OCI-LY7 (cell line): ENCODE results near the gene KLHDC10. TPM values are rescaled to one million over a fixed set of nuclear protein-coding genes. Genes with fewer than 3 reads are reported as not detected.

Experiments
- BruUV-seq: library from RNA; stranded (reverse); fragments of 400-500 nt; replicated peaks from 2 replicates; lab custom pipeline; 2021; lab: Mats Ljungman, UMichigan
- CTCF ChIA-PET: fragments of 300-600 bp; sonication (Branson Sonifier 250); formaldehyde crosslinking; loops from one replicate; lab custom pipeline; 2022; ENCODE audit warnings: antibody characterized with exemption; ENCODE audit not compliant: unreplicated experiment; lab: Charles Lee
- POLR2A ChIA-PET: fragments of 300-600 bp; sonication (Branson Sonifier 250); formaldehyde crosslinking; loops from one replicate; lab custom pipeline; 2022; ENCODE audit warnings: antibody characterized with exemption; lab: Charles Lee
- DNase-seq: peaks from one replicate; pipeline ENCODE4 v3.0.0-alpha.2; 2015; ENCODE audit warnings: low spot score
- H2AFZ ChIP-seq: fragments of 200-600 bp; sonication (generic), shearing (Covaris generic); 2 replicates; pipeline ENCODE4 v1.6.1; 2014; ENCODE audit warnings: mild to moderate bottlenecking, antibody characterized with exemption, low read length, moderate library complexity
- H3K27ac ChIP-seq: fragments of 200-600 bp; sonication (generic); 2 replicates; pipeline ENCODE4 v1.5.1; 2014; ENCODE audit warnings: mixed run types, low read depth, mild to moderate bottlenecking, moderate library complexity, low read length, inconsistent platforms; ENCODE audit not compliant: poor library complexity, severe bottlenecking
- H3K36me3 ChIP-seq: fragments of 200-600 bp; sonication (generic); 2 replicates; pipeline ENCODE4 v1.6.1; 2014; ENCODE audit warnings: mild to moderate bottlenecking, antibody characterized with exemption, low read length, moderate library complexity, mixed read lengths; ENCODE audit not compliant: insufficient read depth
- H3K4me1 ChIP-seq: fragments of 200-600 bp; sonication (generic); 2 replicates; pipeline ENCODE4 v1.5.1; 2014; ENCODE audit warnings: mild to moderate bottlenecking, low read length; ENCODE audit not compliant: insufficient read depth, poor library complexity, severe bottlenecking
- H3K4me2 ChIP-seq: fragments of 200-600 bp; sonication (generic); 2 replicates; pipeline ENCODE4 v1.6.1; 2014; ENCODE audit warnings: mild to moderate bottlenecking, low read length
- H3K4me3 ChIP-seq: fragments of 200-600 bp; sonication (generic); 2 replicates; pipeline ENCODE4 v1.5.1; 2014; ENCODE audit warnings: mild to moderate bottlenecking, low read depth, low read length; ENCODE audit not compliant: poor library complexity, severe bottlenecking
- H3K79me2 ChIP-seq: fragments of 200-600 bp; sonication (generic); 2 replicates; pipeline ENCODE4 v1.6.1; 2016; ENCODE audit warnings: low read depth, mild to moderate bottlenecking, low read length, moderate library complexity, mixed read lengths; ENCODE audit not compliant: insufficient read depth
- H3K9me2 ChIP-seq: fragments of 200-600 bp; sonication (generic); 2 replicates; pipeline ENCODE4 v1.6.1; 2016; ENCODE audit warnings: mild to moderate bottlenecking, low read length, mixed read lengths; ENCODE audit not compliant: insufficient read depth
- H3K9me3 ChIP-seq: fragments of 200-600 bp; sonication (generic); 2 replicates; pipeline ENCODE4 v1.6.1; 2014; ENCODE audit warnings: mild to moderate bottlenecking, mixed run types, low read length, mixed read lengths
- H4K20me1 ChIP-seq: fragments of 200-600 bp; sonication (generic); 2 replicates; pipeline ENCODE4 v1.6.1; 2014; ENCODE audit warnings: mild to moderate bottlenecking, antibody characterized with exemption, low read length, moderate library complexity, mixed read lengths; ENCODE audit not compliant: insufficient read depth
- CTCF ChIP-seq: fragments of 200-600 bp; sonication (generic); conservative IDR thresholded peaks from 2 replicates; pipeline ENCODE4 v1.5.1; 2014; ENCODE audit warnings: mild to moderate bottlenecking, antibody characterized with exemption, low read length, moderate library complexity, mixed read lengths
- EZH2phosphoT487 ChIP-seq: fragments of 200-600 bp; sonication (generic); IDR thresholded peaks from 2 replicates; pipeline ENCODE4 v1.6.1; 2018; ENCODE audit warnings: low read depth, borderline replicate concordance, mild to moderate bottlenecking, mixed run types, antibody characterized with exemption, low read length, moderate library complexity, mixed read lengths
- intact Hi-C: fragments of 100-400 bp; cut with micrococcal nuclease; formaldehyde crosslinking; loops from one replicate; pipeline ENCODE4 v1.10.0; 2022; ENCODE audit not compliant: unreplicated experiment
- total RNA-seq, 2 experiments: library from RNA; depleted of rRNA in 1 of 2; stranded (reverse); fragments of >200 nt in 1 of 2; shearing (Covaris generic) in 1 of 2; gene quantifications; 2 replicates each; pipeline ENCODE4 v1.2.3, GENCODE V29; 2014 to 2022

KLHDC10 gene
- total RNA-seq, 2 experiments from 2014 or later: 15.9 to 21.2 TPM

GRCh38 chr7:130137207-130137606, 66.9 kb downstream of the KLHDC10 start:
- no TSS peak for BruUV-seq
- Histone ChIP-seq H3K27ac (no peak overlapping the region), H3K4me3 (no peak overlapping the region), H3K79me2 (no peaks in the 10 kb centered on the region), H2AFZ (no peak overlapping the region), H3K4me2 (no peak overlapping the region), H3K36me3 (peaks cover 25% of the 10 kb centered on the region), H4K20me1 (no peaks in the 10 kb centered on the region), H3K9me2 (no peaks in the 10 kb centered on the region), H3K4me1 (no peaks in the 10 kb centered on the region), H3K9me3 (no peaks in the 10 kb centered on the region)
- POLR2A ChIA-PET: interaction anchor here (1.7 kb wide), 1 partner anchor 8 kb away, joined by 3 read pairs; no protein-coding TSS in a partner anchor
- intact Hi-C loops: no loop called here
- TF ChIP-seq EZH2phosphoT487: no peak
- no peak for TF ChIP-seq CTCF
- CTCF ChIA-PET: no interaction called here
- no peak for DNase-seq

GRCh38 chr7:130139193-130139960, 69.0 kb downstream of the KLHDC10 start:
- TF ChIP-seq CTCF (no peak), EZH2phosphoT487 (no peak)
- intact Hi-C loops: no loop called here

More at GRCh38 chr7:130139193-130139960, 69.0 kb downstream of the KLHDC10 start:
- ChIA-PET CTCF (no interaction called here), POLR2A (interaction anchor here (0.7 to 1.3 kb wide), 4 partner anchors 9 to 1725 kb away, joined by 3 to 5 read pairs (median 4); no protein-coding TSS in a partner anchor)
- Histone ChIP-seq H4K20me1 (no peaks in the 10 kb centered on the region), H3K36me3 (peaks cover 25% of the 10 kb centered on the region), H3K27ac (no peak overlapping the region), H3K9me2 (no peaks in the 10 kb centered on the region), H3K4me1 (no peaks in the 10 kb centered on the region), H3K4me2 (no peak overlapping the region), H2AFZ (no peak overlapping the region), H3K9me3 (no peaks in the 10 kb centered on the region), H3K4me3 (no peak overlapping the region), H3K79me2 (no peaks in the 10 kb centered on the region)
- BruUV-seq: no TSS peak
- DNase-seq: no peak
